Fibroblast of pulmonary artery (primary cell): ENCODE data around the gene WDFY1.

Source experiments
- DNase-seq: peaks from one replicate; pipeline ENCODE4 v3.0.0-alpha.2; 2010; ENCODE audit warnings: low read depth
- H3K4me3 ChIP-seq: replicated peaks from 2 replicates; pipeline ENCODE4 v1.5.1; 2011; ENCODE audit warnings: low read depth, mild to moderate bottlenecking, control low read depth, low read length, moderate library complexity
- TF ChIP-seq, protein P1 (sequence below): IDR thresholded peaks from 2 replicates; pipeline ENCODE4 v1.5.1; 2011; ENCODE audit warnings: mild to moderate bottlenecking, control low read depth, low read length, inconsistent platforms; ENCODE audit errors: missing control alignments

The WDFY1 gene

GRCh38 chr2:223929571-223930102 lies 15.5 kb downstream of the WDFY1 start:
- TF ChIP-seq, protein P1, sequence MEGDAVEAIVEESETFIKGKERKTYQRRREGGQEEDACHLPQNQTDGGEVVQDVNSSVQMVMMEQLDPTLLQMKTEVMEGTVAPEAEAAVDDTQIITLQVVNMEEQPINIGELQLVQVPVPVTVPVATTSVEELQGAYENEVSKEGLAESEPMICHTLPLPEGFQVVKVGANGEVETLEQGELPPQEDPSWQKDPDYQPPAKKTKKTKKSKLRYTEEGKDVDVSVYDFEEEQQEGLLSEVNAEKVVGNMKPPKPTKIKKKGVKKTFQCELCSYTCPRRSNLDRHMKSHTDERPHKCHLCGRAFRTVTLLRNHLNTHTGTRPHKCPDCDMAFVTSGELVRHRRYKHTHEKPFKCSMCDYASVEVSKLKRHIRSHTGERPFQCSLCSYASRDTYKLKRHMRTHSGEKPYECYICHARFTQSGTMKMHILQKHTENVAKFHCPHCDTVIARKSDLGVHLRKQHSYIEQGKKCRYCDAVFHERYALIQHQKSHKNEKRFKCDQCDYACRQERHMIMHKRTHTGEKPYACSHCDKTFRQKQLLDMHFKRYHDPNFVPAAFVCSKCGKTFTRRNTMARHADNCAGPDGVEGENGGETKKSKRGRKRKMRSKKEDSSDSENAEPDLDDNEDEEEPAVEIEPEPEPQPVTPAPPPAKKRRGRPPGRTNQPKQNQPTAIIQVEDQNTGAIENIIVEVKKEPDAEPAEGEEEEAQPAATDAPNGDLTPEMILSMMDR, result no peak
- no peak overlapping the region for H3K4me3 ChIP-seq
- DNase-seq, result no peak

GRCh38 chr2:223928113-223929006 lies 16.8 kb downstream of the WDFY1 start:
- TF ChIP-seq, protein P1, result no peak
- no peak for DNase-seq

DNA sequence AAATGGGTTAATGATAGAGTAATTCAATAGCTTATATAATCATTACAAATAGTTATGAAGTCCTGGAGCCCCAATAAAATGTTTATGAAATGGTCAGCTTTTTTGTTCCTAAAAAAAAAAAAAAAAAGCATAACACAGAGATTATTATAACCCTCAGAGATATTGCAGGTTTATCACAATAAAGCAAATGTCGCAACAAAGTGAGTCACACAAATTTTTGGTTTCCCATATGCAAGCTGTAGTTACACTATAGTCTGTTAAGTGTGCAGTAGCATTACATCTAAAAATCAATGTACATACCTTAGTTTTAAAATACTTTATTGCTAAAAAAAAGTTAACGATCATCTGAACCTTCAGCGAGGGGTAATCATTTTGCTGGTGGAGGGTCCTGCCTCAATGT lies 20.0 kb downstream of the WDFY1 start:
- DNase-seq, result peak; percentile 66
- TF ChIP-seq, protein P1, result no peak
- H3K4me3 ChIP-seq, result no peak overlapping the region

More at GRCh38 chr2:223928113-223929006, 16.8 kb downstream of the WDFY1 start:
- no peak overlapping the region for H3K4me3 ChIP-seq

DNA sequence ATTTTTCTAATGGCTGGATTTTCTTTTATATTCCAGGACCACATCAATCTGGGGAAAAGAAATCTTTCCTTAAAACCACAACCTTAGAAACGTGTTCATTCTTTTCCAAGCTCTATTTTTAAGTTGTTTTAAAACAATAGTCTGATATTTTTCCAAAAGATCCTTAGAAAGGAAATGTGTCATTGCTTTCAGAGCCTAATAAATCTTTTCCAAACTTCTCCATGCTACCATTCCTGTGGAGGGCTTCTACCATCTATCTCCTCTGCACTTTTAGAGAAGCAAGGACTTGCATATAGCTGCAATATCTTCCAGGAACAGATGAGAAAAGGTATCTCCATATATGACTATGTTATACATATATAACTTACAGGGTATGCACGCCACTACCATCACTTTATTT lies 21.2 kb downstream of the WDFY1 start:
- peak; percentile 49 for DNase-seq
- TF ChIP-seq, protein P1, result no peak
- H3K4me3 ChIP-seq, result no peak overlapping the region

DNA sequence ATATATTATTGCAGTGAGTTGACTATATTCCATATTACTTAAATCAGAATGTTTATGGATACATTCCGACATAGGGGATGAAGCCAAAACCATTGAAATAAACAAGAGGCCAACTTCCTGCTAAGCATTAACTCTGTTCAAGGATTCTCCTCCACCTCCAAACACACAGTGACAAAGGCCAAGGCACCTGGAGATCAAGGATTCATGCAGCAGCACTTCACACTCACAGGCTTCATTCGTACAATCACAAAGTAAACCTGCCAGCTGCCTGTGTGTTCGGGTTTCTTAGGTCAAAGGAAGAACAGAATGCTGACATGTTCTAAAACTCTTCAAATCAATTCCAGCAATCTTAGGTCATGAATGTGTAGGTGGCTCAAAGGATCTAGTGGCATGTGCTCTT lies 22.8 kb downstream of the WDFY1 start:
- DNase-seq, result no peak
- TF ChIP-seq, protein P1, result no peak
- no peak overlapping the region for H3K4me3 ChIP-seq

DNA sequence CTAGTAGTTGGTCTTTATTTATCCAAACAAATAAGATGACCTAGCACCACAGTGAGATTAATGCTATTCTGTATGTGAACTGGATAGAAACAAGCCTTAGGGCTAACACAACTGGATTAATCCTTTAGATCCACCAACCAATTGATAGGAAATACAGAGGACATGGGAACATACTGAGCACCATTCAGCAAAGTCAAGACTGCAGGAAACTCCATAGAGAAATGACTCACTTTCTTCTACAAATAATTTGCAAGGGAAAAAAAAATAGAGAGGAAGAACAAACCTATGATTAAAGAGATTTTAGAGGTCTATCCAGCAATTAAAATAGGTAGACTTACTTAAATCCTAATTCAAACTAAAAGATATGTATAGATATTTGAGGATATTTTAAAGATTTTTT lies 23.9 kb downstream of the WDFY1 start:
- TF ChIP-seq, protein P1, result no peak
- no peak overlapping the region for H3K4me3 ChIP-seq
- DNase-seq, result no peak
